Measurements from ENCODE around the gene PDE6D. TPM values are rescaled to one million over a fixed set of nuclear protein-coding genes. Genes with fewer than 3 reads are reported as not detected.

The PDE6D gene
- polyA plus RNA-seq, 3 donors: 28.4 to 54.6 (median 50.5) TPM

GRCh38 chr2:231689124-231689893 is 91.8 kb downstream of the PDE6D start:
- peak overlapping the region in 1 of 7 donors; percentile 30 for H3K27ac Mint-ChIP-seq
- H3K9me3 Mint-ChIP-seq: no peaks in the 10 kb centered on the region
- peaks cover 13 to 17% of the 10 kb centered on the region in 2 donors for H3K4me1 ChIP-seq (ENCODE audit: control insufficient read depth in 1 of 2, insufficient read depth in 2 of 2, low read length in 2 of 2)

GRCh38 chr2:231688719-231689118 is 92.4 kb downstream of the PDE6D start:
- peaks cover 2 to 6% (median 4%) of the 10 kb centered on the region in 3 donors for H3K27me3 Mint-ChIP-seq (ENCODE audit: low read depth in 3 of 3)
- H3K9ac ChIP-seq (ENCODE audit: insufficient read depth, low read length, poor library complexity, severe bottlenecking): no peak overlapping the region
- DNase-seq: no peak

More at GRCh38 chr2:231689124-231689893, 91.8 kb downstream of the PDE6D start:
- Mint-ChIP-seq H3K4me3 (no peak overlapping the region), H3K27me3 (ENCODE audit: low read depth in 3 of 3) (peaks cover 0 to 6% (median 2%) of the 10 kb centered on the region in 3 donors), H3K36me3 (no peaks in the 10 kb centered on the region), H3K4me1 (peaks cover 17% of the 10 kb centered on the region)
- Histone ChIP-seq H3K36me3 (replicated peaks in 1 of 2; ENCODE audit: control insufficient read depth in 1 of 2, insufficient read depth in 2 of 2, low read length in 2 of 2) (no peaks in the 10 kb centered on the region), H4K20me1 (ENCODE audit: insufficient read depth, low read length) (no peaks in the 10 kb centered on the region), H3K4me2 (replicated peaks; ENCODE audit: extremely low read depth, low read length, poor library complexity, severe bottlenecking) (no peak overlapping the region), H3K27me3 (ENCODE audit: control insufficient read depth in 2 of 2, insufficient read depth in 2 of 2, low read length in 2 of 2) (no peaks in the 10 kb centered on the region), H3K9ac (ENCODE audit: insufficient read depth, low read length, poor library complexity, severe bottlenecking) (no peak overlapping the region), H3K27ac (ENCODE audit: low read depth in 1 of 2, low read length in 2 of 2) (no peak overlapping the region), H3K79me2 (ENCODE audit: insufficient read depth, low read length) (no peaks in the 10 kb centered on the region), H2AFZ (ENCODE audit: insufficient read depth, low read depth, low read length, poor library complexity, severe bottlenecking) (no peak overlapping the region), H3K4me3 (replicated peaks in 1 of 3; ENCODE audit: low read depth in 2 of 3, low read length in 3 of 3) (no peak overlapping the region), H3K9me3 (replicated peaks in 1 of 2; ENCODE audit: control insufficient read depth in 1 of 2, insufficient read depth in 1 of 2, low read length in 2 of 2) (no peaks in the 10 kb centered on the region)
- TF ChIP-seq CTCF (IDR thresholded peaks at IDR 0.05): no peak
- 86% methylated on average over 15 of the region's 15 CpGs for WGBS (ENCODE audit: insufficient coverage)
- intact Hi-C loops (cut with micrococcal nuclease): no loop called here
- no peak for DNase-seq

More at GRCh38 chr2:231688719-231689118, 92.4 kb downstream of the PDE6D start:
- no peaks in the 10 kb centered on the region for H3K27me3 ChIP-seq (ENCODE audit: control insufficient read depth in 2 of 2, insufficient read depth in 2 of 2, low read length in 2 of 2)
- H3K27ac Mint-ChIP-seq: peak overlapping the region in 1 of 7 donors; percentile 30
- no peak overlapping the region for H3K4me2 ChIP-seq (replicated peaks; ENCODE audit: extremely low read depth, low read length, poor library complexity, severe bottlenecking)
- 97% methylated on average over 15 of the region's 17 CpGs for WGBS (ENCODE audit: insufficient coverage)
- H3K4me1 Mint-ChIP-seq: peaks cover 17% of the 10 kb centered on the region
- no peaks in the 10 kb centered on the region for H3K9me3 ChIP-seq (replicated peaks in 1 of 2; ENCODE audit: control insufficient read depth in 1 of 2, insufficient read depth in 1 of 2, low read length in 2 of 2)
- intact Hi-C loops (cut with micrococcal nuclease): no loop called here
- no peak overlapping the region for H3K4me3 ChIP-seq (replicated peaks in 1 of 3; ENCODE audit: low read depth in 2 of 3, low read length in 3 of 3)
- H3K36me3 ChIP-seq (replicated peaks in 1 of 2; ENCODE audit: control insufficient read depth in 1 of 2, insufficient read depth in 2 of 2, low read length in 2 of 2): no peaks in the 10 kb centered on the region
- H3K27ac ChIP-seq (ENCODE audit: low read depth in 1 of 2, low read length in 2 of 2): no peak overlapping the region
- H3K9me3 Mint-ChIP-seq: no peaks in the 10 kb centered on the region
- no peaks in the 10 kb centered on the region for H4K20me1 ChIP-seq (ENCODE audit: insufficient read depth, low read length)
- TF ChIP-seq CTCF (IDR thresholded peaks at IDR 0.05): no peak
- H3K4me1 ChIP-seq (ENCODE audit: control insufficient read depth in 1 of 2, insufficient read depth in 2 of 2, low read length in 2 of 2): peaks cover 13 to 17% of the 10 kb centered on the region in 2 donors
- H3K79me2 ChIP-seq (ENCODE audit: insufficient read depth, low read length): no peaks in the 10 kb centered on the region
- H2AFZ ChIP-seq (ENCODE audit: insufficient read depth, low read depth, low read length, poor library complexity, severe bottlenecking): no peak overlapping the region
- no peaks in the 10 kb centered on the region for H3K36me3 Mint-ChIP-seq
- no peak overlapping the region for H3K4me3 Mint-ChIP-seq
